HG03571 (cell line): ENCODE data around the gene MYH9.

Source experiments
- ATAC-seq: cut with Tn5 transposase; IDR thresholded peaks from one replicate; pipeline ENCODE4 v1.9.1; 2021; ENCODE audit not compliant: unreplicated experiment

MYH9 gene

GRCh38 chr22:36234919-36235318 lies 152.8 kb downstream of the MYH9 start:
- ATAC-seq, result no peak

GRCh38 chr22:36234213-36234612 lies 153.6 kb downstream of the MYH9 start:
- ATAC-seq, result no peak

GRCh38 chr22:36233796-36234195 lies 154.0 kb downstream of the MYH9 start:
- ATAC-seq, result no peak

- no peak for ATAC-seq
Observed at GRCh38 chr22:36232715-36233401, 154.9 kb downstream of the MYH9 start.
